Naive B cell (primary cell): Measurements from ENCODE around the gene PRODH. TPM values are rescaled to one million over a fixed set of nuclear protein-coding genes. Genes with fewer than 3 reads are reported as not detected.
"Not testable (repeated sequence)": the region's sequence is repeated elsewhere in the genome, so short reads cannot be mapped to it uniquely, and the experiment has no call there.

Source experiments
- ATAC-seq, 2 donors: fragments of 150-1000 bp; cut with Tn5 transposase; 2 replicates each; pipeline ENCODE4 v1.10.0; 2021; ENCODE audit warnings: low read depth in 2 of 2, mild to moderate bottlenecking in 2 of 2, moderate library complexity in 2 of 2
- DNase-seq: peaks from one replicate; pipeline ENCODE4 v3.0.0; 2022
- H3K27ac Mint-ChIP-seq, 6 donors: one replicate each; pipeline ENCODE4 v1.8.0; 2020 to 2022; ENCODE audit warnings: mild to moderate bottlenecking in 6 of 6, mixed read lengths in 6 of 6, moderate library complexity in 5 of 6, inconsistent platforms in 2 of 6
- H3K27me3 Mint-ChIP-seq, 3 donors: one replicate each; pipeline ENCODE4 v1.8.0; 2021 to 2022; ENCODE audit warnings: mixed read lengths in 3 of 3, mild to moderate bottlenecking in 1 of 3
- H3K36me3 Mint-ChIP-seq, 2 donors: one replicate each; pipeline ENCODE4 v1.8.0; 2020 to 2022; ENCODE audit warnings: mixed read lengths in 2 of 2, inconsistent platforms in 1 of 2, mild to moderate bottlenecking in 1 of 2
- H3K4me1 Mint-ChIP-seq, 3 donors: one replicate each; pipeline ENCODE4 v1.8.0; 2020 to 2022; ENCODE audit warnings: mixed read lengths in 3 of 3, inconsistent platforms in 1 of 3, mild to moderate bottlenecking in 1 of 3, moderate library complexity in 1 of 3
- H3K4me3 Mint-ChIP-seq, 8 donors: one replicate each; pipeline ENCODE4 v1.8.0; 2020 to 2022; ENCODE audit warnings: mild to moderate bottlenecking in 8 of 8, mixed read lengths in 8 of 8, moderate library complexity in 8 of 8, inconsistent platforms in 2 of 8
- H3K9me3 Mint-ChIP-seq, 7 donors: one replicate each; pipeline ENCODE4 v1.8.0; 2020 to 2022; ENCODE audit warnings: mixed read lengths in 7 of 7, mild to moderate bottlenecking in 5 of 7, inconsistent platforms in 2 of 7, moderate library complexity in 1 of 7
- polyA plus RNA-seq, 6 donors: library from polyadenylated mRNA; unstranded; fragments of 300-500 nt; fragmentation: Illumina TruSeq; gene quantifications; one replicate each; pipeline ENCODE4 v1.2.3, GENCODE V29; 2021; ENCODE audit warnings: low read depth in 6 of 6

Gene PRODH
- polyA plus RNA-seq, 6 donors from 2014 or later, result 0.05 TPM; not detected in 5

- not testable (repeated sequence) for DNase-seq
Measured at GRCh38 chr22:18964051-18964450, 28.0 kb upstream of the PRODH start.

GRCh38 chr22:18962308-18962635 is 26.2 kb upstream of the PRODH start:
- no peaks in the 10 kb centered on the region for H3K36me3 Mint-ChIP-seq
- H3K27me3 Mint-ChIP-seq, result peaks cover 0 to 24% (median 19%) of the 10 kb centered on the region in 3 donors
- no peaks in the 10 kb centered on the region for H3K4me1 Mint-ChIP-seq
- DNase-seq, result no peak
- no peaks in the 10 kb centered on the region for H3K9me3 Mint-ChIP-seq
- no peak overlapping the region for H3K27ac Mint-ChIP-seq
- no peak for ATAC-seq
- no peak overlapping the region for H3K4me3 Mint-ChIP-seq

More at GRCh38 chr22:18964051-18964450, 28.0 kb upstream of the PRODH start:
- peaks cover 0 to 27% (median 19%) of the 10 kb centered on the region in 3 donors for H3K27me3 Mint-ChIP-seq
- not testable (repeated sequence) for ATAC-seq, H3K4me1 Mint-ChIP-seq, H3K9me3 Mint-ChIP-seq, H3K4me3 Mint-ChIP-seq, H3K36me3 Mint-ChIP-seq
- H3K27ac Mint-ChIP-seq, result peak overlapping the region in 1 of 6 donors; percentile 10

GRCh38 chr22:18961632-18962307 is 25.7 kb upstream of the PRODH start:
- H3K27me3 Mint-ChIP-seq, result peaks cover 0 to 19% (median 15%) of the 10 kb centered on the region in 3 donors
- H3K27ac Mint-ChIP-seq, H3K9me3 Mint-ChIP-seq, H3K4me3 Mint-ChIP-seq, H3K36me3 Mint-ChIP-seq, DNase-seq, H3K4me1 Mint-ChIP-seq, ATAC-seq: not testable (repeated sequence)

GRCh38 chr22:18961201-18961600 is 25.1 kb upstream of the PRODH start:
- not testable (repeated sequence) for H3K27ac Mint-ChIP-seq, ATAC-seq, DNase-seq, H3K4me1 Mint-ChIP-seq, H3K36me3 Mint-ChIP-seq, H3K9me3 Mint-ChIP-seq, H3K4me3 Mint-ChIP-seq
- H3K27me3 Mint-ChIP-seq, result peaks cover 0 to 13% (median 9%) of the 10 kb centered on the region in 3 donors

- H3K4me3 Mint-ChIP-seq, H3K27ac Mint-ChIP-seq, H3K9me3 Mint-ChIP-seq, H3K4me1 Mint-ChIP-seq, H3K36me3 Mint-ChIP-seq, ATAC-seq, DNase-seq: not testable (repeated sequence)
- H3K27me3 Mint-ChIP-seq, result peaks cover 0 to 11% (median 7%) of the 10 kb centered on the region in 3 donors
Measured at GRCh38 chr22:18960166-18960820, 24.2 kb upstream of the PRODH start.

GRCh38 chr22:18959741-18960140 is 23.6 kb upstream of the PRODH start:
- H3K27me3 Mint-ChIP-seq, result peaks cover 0 to 11% (median 7%) of the 10 kb centered on the region in 3 donors
- DNase-seq, H3K36me3 Mint-ChIP-seq, H3K27ac Mint-ChIP-seq, ATAC-seq, H3K4me1 Mint-ChIP-seq, H3K9me3 Mint-ChIP-seq, H3K4me3 Mint-ChIP-seq: not testable (repeated sequence)

GRCh38 chr22:18959266-18959665 is 23.2 kb upstream of the PRODH start:
- not testable (repeated sequence) for H3K27ac Mint-ChIP-seq, H3K4me1 Mint-ChIP-seq, H3K36me3 Mint-ChIP-seq, H3K4me3 Mint-ChIP-seq, ATAC-seq, DNase-seq, H3K9me3 Mint-ChIP-seq
- H3K27me3 Mint-ChIP-seq, result peaks cover 0 to 11% (median 7%) of the 10 kb centered on the region in 3 donors

- not testable (repeated sequence) for H3K4me3 Mint-ChIP-seq, ATAC-seq, DNase-seq, H3K27ac Mint-ChIP-seq, H3K4me1 Mint-ChIP-seq, H3K9me3 Mint-ChIP-seq, H3K36me3 Mint-ChIP-seq
- peaks cover 0 to 11% (median 7%) of the 10 kb centered on the region in 3 donors for H3K27me3 Mint-ChIP-seq
Measured at GRCh38 chr22:18958738-18959137, 22.6 kb upstream of the PRODH start.

- not testable (repeated sequence) for H3K4me3 Mint-ChIP-seq, ATAC-seq, H3K4me1 Mint-ChIP-seq, H3K9me3 Mint-ChIP-seq, H3K27ac Mint-ChIP-seq, H3K36me3 Mint-ChIP-seq, DNase-seq
- peaks cover 0 to 11% (median 7%) of the 10 kb centered on the region in 3 donors for H3K27me3 Mint-ChIP-seq
Measured at GRCh38 chr22:18958321-18958705, 22.2 kb upstream of the PRODH start.

- peaks cover 0 to 11% (median 7%) of the 10 kb centered on the region in 3 donors for H3K27me3 Mint-ChIP-seq
- not testable (repeated sequence) for H3K27ac Mint-ChIP-seq, H3K9me3 Mint-ChIP-seq, ATAC-seq, H3K36me3 Mint-ChIP-seq, H3K4me3 Mint-ChIP-seq, DNase-seq, H3K4me1 Mint-ChIP-seq
Measured at GRCh38 chr22:18957621-18958320, 21.7 kb upstream of the PRODH start.

GRCh38 chr22:18956956-18957355 is 20.9 kb upstream of the PRODH start:
- H3K4me1 Mint-ChIP-seq, H3K36me3 Mint-ChIP-seq, H3K27ac Mint-ChIP-seq, H3K9me3 Mint-ChIP-seq, DNase-seq, ATAC-seq, H3K4me3 Mint-ChIP-seq: not testable (repeated sequence)
- peaks cover 0 to 11% (median 7%) of the 10 kb centered on the region in 3 donors for H3K27me3 Mint-ChIP-seq

- not testable (repeated sequence) for H3K4me1 Mint-ChIP-seq, DNase-seq, H3K36me3 Mint-ChIP-seq, H3K27ac Mint-ChIP-seq, H3K4me3 Mint-ChIP-seq, ATAC-seq, H3K9me3 Mint-ChIP-seq
- H3K27me3 Mint-ChIP-seq, result peaks cover 0 to 14% (median 7%) of the 10 kb centered on the region in 3 donors
Measured at GRCh38 chr22:18956121-18956895, 20.2 kb upstream of the PRODH start.

GRCh38 chr22:18955696-18956095 is 19.6 kb upstream of the PRODH start:
- H3K36me3 Mint-ChIP-seq, result no peaks in the 10 kb centered on the region
- ATAC-seq (no peak), DNase-seq (no peak)
- no peaks in the 10 kb centered on the region for H3K4me1 Mint-ChIP-seq
- no peak overlapping the region for H3K4me3 Mint-ChIP-seq
- peaks cover 0 to 16% (median 7%) of the 10 kb centered on the region in 3 donors for H3K27me3 Mint-ChIP-seq
- H3K9me3 Mint-ChIP-seq, result no peaks in the 10 kb centered on the region
- no peak overlapping the region for H3K27ac Mint-ChIP-seq
